ENCODE data around the gene AMBN. TPM values are rescaled to one million over a fixed set of nuclear protein-coding genes. Genes with fewer than 3 reads are reported as not detected.

The AMBN gene
- total and polyA plus RNA-seq, 12 donors, result not detected

- H3K9me3 ChIP-seq, result no peaks in the 10 kb centered on the region
- H3K27ac ChIP-seq, result no peak overlapping the region
- no peak for DNase-seq
- H3K27me3 ChIP-seq, result peaks cover 0 to 11% (median 3%) of the 10 kb centered on the region in 7 donors
- TF ChIP-seq CTCF (IDR thresholded peaks at IDR 0.05), result no peak
- no peak for ATAC-seq
- no peaks in the 10 kb centered on the region for H3K4me1 ChIP-seq
- intact Hi-C loops (cut with DNase I), result loop anchor here in 2 of 10 donors (10.0 kb wide), 1 partner anchor 1107 kb away; no protein-coding TSS in a partner anchor
- no peaks in the 10 kb centered on the region for H3K36me3 ChIP-seq
- 89 to 95% methylated on average over 3 of the region's 3 CpGs for WGBS, 2 donors
- H3K4me3 ChIP-seq, result no peak overlapping the region
Observed at GRCh38 chr4:70607334-70607853, 15.3 kb downstream of the AMBN start.

- intact Hi-C loops (cut with DNase I), result loop anchor here in 2 of 10 donors (10.0 kb wide), 1 partner anchor 1106 kb away; no protein-coding TSS in a partner anchor
- Histone ChIP-seq H3K9me3 (no peaks in the 10 kb centered on the region), H3K4me3 (no peak overlapping the region), H3K36me3 (no peaks in the 10 kb centered on the region), H3K27ac (no peak overlapping the region), H3K27me3 (peaks cover 0 to 11% (median 3%) of the 10 kb centered on the region in 7 donors), H3K4me1 (peaks cover 0 to 2% (median 0%) of the 10 kb centered on the region in 9 donors)
- WGBS, 2 donors, result 67 to 75% methylated on average over 2 of the region's 2 CpGs
- DNase-seq (no peak), ATAC-seq (no peak)
- TF ChIP-seq CTCF (IDR thresholded peaks at IDR 0.05), result no peak
Observed at GRCh38 chr4:70608324-70608723, 16.3 kb downstream of the AMBN start.

- H3K27me3 ChIP-seq, result peaks cover 0 to 6% (median 0%) of the 10 kb centered on the region in 7 donors
- WGBS, 2 donors, result 22 to 30% methylated on average over 9 of the region's 9 CpGs
- intact Hi-C loops (cut with DNase I), result no loop called here
- peak overlapping the region in 1 of 10 donors; percentile 35 for H3K27ac ChIP-seq
- H3K9me3 ChIP-seq, result no peaks in the 10 kb centered on the region
- no peak for TF ChIP-seq CTCF (IDR thresholded peaks at IDR 0.05)
- peaks cover 0 to 10% (median 3%) of the 10 kb centered on the region in 9 donors for H3K4me1 ChIP-seq
- peak overlapping the region in 7 of 10 donors; percentile 5 to 39 (median 24) for H3K4me3 ChIP-seq
- H3K36me3 ChIP-seq, result no peaks in the 10 kb centered on the region
- DNase-seq (no peak), ATAC-seq (peak in 4 of 8 donors; percentile 31 to 57 (median 50))
Observed at GRCh38 chr4:70613306-70614183, 21.5 kb downstream of the AMBN start.

GRCh38 chr4:70614184-70614555 is 22.1 kb downstream of the AMBN start:
- ATAC-seq, result peak in 3 of 8 donors; percentile 16 to 56 (median 27)

More at GRCh38 chr4:70614184-70614555, 22.1 kb downstream of the AMBN start:
- Histone ChIP-seq H3K27me3 (peaks cover 0 to 6% (median 0%) of the 10 kb centered on the region in 7 donors), H3K4me1 (peaks cover 0 to 10% (median 3%) of the 10 kb centered on the region in 9 donors), H3K36me3 (no peaks in the 10 kb centered on the region), H3K27ac (peak overlapping the region in 1 of 10 donors; percentile 35), H3K9me3 (peaks cover 0 to 2% (median 0%) of the 10 kb centered on the region in 11 donors), H3K4me3 (peak overlapping the region in 7 of 10 donors; percentile 5 to 39 (median 24))
- intact Hi-C loops (cut with DNase I), result no loop called here
- DNase-seq, result no peak
- 66% methylated on average over 3 of the region's 3 CpGs for WGBS, 2 donors
- no peak for TF ChIP-seq CTCF (IDR thresholded peaks at IDR 0.05)

Measured in heart right ventricle (tissue), 16 donors.